HG02870 (cell line): ENCODE data around the gene RBM18.

ENCODE experiments used
- ATAC-seq: cut with Tn5 transposase; IDR thresholded peaks from one replicate; pipeline ENCODE4 v1.9.1; 2021; ENCODE audit warnings: mild to moderate bottlenecking, moderate library complexity; ENCODE audit not compliant: unreplicated experiment

The RBM18 gene

DNA sequence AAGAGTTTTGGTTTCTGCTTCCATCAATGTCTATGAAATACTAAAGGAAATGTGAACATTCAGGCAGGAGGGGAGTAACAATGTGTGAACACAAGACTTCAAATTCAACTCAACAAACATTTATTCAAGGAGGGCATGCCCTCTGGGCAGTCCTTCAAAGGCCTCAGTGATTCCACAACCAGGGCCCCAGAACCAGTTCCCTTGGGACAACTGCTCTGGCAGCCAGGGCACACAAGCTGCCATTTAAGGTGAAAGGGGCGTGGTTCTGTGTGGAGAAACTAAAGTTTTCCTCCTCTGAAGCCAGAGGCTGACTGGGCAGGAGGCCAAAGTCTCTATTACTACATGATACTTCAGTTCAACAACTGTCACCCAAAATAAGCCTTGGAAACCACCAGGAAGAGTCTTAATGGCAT, 3.2 kb downstream of the RBM18 start:
- ATAC-seq, result no peak

DNA sequence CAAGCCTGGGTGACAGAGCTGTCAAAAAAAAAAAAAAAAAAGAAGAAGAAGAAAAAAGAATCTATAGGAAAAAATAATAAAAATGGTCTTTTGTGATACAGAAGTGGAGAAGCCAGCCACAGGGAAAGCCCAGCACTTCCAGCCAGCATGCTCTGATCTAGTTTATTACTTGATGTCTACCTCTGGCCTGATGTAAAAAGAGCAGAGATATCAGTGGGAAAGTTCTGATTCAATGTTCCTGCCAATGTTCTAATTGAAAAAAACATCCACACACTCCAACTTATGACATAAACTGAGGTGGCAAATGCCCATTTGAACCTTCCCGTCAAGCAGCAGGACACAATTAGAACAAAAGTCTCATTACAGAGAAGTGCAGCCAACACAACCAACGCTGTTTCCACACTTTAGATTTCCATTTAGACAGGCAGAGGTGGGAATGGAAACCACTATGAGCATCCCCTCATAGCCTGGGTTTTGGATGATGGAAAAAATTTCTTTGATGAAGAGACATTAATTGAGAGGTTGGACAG, 5.7 kb downstream of the RBM18 start:
- ATAC-seq, result no peak

DNA sequence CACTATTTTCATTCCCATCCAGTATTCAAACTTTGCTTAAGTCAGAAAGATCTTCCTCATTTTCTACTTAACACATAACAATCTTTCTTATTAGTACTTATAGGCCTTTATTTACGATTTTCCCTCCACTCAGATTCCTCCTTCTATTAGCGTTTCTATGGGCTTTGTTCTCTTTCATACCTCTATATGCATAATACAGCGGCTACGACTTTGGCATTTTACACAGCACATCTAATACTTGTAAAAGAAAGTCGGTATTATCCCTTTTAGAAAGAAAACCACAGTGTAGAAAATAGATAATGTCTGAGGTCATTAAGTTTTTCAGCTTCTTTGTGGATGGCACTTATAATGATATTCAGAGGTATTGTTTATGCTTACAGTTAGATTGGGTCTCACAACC, 8.4 kb downstream of the RBM18 start:
- no peak for ATAC-seq

DNA sequence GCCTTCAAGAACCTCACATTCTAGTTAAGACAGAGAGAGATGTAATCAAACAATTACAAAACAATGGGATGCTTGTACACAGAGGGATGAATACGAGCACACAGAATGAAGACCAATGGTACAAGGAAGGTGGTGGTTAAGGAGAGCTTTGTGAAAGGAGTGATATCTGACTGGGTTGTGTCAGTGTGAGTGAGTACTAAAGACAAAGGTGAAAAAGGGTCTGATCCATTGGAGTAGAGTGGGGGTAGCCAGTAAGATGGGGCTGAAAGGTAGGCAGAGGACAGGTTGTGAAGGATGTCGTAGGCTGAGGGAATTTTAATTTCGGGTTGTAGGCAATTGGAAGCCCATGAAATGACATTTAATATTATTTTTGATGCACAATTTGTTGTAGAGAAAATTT, 9.9 kb downstream of the RBM18 start:
- no peak for ATAC-seq

DNA sequence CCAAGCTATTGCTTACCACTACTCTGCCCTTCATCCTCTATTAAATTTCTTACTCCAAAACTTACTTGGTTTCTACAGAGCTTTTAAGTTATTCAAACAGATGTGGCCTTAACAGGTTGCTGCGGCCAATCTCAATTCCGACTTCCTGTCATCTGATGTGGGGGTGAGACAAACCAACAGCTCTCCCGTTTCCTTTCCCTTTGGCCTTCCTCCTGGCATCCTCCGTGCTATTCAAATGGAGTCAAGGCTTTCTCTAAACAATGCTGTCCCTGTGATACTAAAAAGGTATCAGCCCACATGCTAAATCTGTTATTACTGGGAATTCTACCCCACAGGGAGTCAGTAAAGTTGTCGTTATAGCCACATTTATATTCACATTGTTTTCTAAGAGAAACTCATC, 11.8 kb downstream of the RBM18 start:
- no peak for ATAC-seq

DNA sequence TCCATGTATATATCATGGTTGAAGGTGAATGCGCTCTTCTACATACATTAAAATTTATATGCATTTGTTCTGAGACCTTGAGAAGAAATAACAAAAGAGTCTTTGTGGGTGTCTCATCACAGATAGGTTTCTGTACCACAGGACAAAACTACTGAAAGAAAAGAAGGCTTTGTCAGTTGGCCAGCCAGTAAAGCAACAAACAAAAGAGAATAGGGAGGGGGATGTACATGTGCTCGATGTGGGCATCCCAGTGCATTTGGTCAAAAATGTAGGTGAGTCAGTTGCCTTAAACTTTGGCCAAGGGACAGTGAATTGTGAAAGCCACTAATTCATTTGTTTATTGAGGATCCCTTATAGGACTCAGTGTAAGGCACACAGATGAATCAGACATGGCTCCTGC, 13.3 kb downstream of the RBM18 start:
- no peak for ATAC-seq

DNA sequence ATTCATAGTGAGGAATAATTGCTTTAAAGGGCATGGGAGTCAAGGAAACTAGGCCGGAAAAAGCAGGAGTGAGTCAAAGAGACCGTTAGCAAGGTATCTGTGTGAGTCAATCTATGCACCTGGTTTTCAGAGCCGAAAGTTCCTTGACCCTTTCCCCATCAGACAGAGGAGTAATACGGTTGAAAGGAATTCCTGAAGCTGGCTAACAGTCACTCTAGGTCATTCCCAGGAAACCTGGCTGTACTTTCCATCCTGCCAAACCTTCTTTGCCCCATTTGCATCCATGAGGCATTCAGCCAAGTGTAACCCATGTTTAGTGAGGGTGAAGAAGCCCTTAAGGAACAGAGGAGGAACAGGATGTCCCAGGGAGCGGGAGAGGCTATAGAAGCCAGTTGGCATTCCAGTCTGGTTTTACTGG, 16.2 kb downstream of the RBM18 start:
- ATAC-seq, result no peak

DNA sequence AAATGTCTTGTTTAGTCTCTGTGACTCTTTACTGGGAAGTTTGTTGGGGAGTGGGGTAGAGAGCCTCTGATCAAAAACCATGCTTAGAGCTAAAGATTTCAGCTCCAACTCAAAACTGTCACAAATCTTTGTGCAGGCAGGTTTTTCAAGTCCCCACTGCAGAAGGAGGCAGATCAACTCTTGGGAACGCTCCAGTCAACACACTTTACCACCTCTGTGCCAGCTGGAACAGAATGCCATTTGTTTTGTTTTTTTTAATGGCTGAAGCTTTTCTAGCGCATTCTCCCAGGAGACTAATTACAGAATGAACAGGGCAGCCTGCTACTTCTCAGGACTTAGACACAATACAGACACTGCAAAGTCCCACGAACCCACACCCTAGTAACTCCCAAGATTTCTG, 18.0 kb downstream of the RBM18 start:
- ATAC-seq, result no peak

DNA sequence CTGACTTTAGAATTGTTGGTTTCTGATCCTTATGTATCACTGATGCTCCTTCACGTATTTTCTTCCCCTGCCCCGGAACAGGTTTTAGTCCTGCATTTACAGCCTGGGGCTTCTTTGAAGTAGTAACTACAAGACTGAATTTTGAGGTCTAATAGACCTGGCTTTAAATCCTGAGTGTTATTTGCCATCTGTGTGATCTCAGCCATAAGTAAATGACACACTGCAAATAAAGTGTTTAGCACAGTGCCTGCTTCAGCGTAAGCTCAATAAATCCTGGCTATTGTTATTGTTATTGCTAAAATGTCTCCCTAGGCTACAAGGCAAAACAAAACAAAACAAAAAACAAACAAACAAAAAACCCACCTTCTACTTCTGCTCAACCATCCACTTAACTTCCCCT, 20.3 kb downstream of the RBM18 start:
- no peak for ATAC-seq

DNA sequence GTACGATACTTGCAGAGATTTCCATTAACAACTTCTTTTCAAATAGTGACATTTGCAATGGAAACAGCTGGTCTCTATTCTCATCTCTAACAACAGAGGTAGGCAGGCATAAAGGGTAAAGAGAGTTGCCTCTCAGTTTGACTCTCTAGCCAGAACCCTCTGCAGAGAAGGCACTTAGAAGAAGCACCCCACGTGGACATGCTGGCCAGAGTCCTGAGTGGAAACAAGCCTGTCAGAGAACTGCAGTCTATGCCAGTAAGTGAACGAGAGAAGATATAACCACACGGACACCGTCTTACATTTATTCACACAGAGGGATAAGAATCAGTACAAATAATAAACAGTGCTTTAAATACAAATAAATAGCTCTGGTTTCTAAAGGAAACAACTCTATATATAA, 24.9 kb downstream of the RBM18 start:
- ATAC-seq, result no peak

DNA sequence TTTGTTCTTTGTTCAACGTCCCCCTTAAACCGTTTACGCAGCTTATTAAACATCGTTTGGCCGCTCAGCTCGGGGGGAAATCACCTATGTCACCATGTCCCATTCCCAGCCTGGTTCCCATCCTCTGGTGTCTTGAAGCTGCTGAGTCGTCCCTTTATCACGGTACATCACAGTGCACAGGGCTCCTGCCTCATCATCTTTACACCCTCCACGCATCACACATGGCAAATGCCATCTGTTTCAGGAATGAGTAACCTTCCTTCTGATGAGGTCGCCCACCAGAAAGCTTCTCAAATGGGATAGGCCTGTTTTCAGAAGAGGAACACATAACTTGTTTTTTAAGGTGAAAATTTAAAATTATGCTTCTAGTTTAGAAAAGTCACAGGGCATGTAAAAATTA, 28.0 kb downstream of the RBM18 start:
- no peak for ATAC-seq

DNA sequence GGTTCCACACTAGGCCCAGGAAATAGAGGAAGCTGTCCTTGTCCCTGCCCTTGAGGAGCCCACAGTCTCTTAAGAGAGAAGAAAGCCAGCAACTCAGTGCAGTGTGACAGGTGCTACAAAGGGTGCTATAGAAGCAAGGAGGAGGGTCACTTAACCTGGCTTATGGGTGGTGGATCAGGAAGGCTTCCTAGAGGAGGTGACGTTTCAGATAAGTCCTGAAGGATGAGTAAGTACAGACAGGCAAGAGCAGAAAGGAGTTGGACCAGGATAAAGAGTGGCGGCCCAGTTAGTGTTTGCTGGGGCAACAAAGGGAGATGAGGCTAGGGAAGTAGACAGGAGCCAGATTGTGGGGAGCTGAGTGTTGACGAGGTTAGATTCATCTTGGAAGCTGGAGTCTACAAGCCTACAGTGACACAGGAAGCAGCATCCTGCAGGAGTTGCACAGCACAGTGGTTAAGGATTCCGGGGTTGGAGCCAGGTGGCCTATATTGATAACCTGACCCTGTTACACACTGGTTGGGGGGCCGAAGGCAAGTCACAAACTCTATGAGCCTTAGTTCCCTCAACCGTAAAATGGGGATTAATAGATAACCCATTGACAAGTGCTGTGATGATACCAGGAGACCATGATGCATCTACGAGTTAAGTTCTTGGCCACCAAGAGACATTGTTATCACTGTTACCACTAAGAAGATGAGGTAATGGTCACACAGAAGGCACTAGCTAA, 30.5 kb downstream of the RBM18 start:
- no peak for ATAC-seq

DNA sequence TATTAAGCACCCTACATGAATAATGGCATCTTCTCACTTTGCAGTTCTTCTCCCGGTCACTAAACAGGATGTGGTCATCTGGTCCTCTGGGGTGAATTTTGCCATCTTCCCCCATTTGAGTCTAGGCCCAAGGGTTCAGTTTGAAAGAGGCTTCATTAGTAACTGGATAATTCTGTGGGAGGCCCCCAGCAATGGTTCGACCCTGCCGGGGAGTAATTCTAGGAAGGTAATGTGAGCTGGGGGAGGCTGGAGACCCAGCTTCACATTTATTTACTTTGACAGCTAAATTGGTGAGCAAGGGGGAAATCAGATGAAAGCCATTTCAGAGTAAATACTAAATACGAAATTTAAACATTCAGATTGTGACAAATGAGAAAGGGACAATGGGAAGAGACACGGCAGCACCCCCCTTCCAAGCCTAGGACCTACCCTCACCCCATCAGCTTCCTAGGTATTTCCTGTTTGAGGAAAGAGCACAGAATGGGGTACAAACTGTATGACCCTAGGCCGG, 31.8 kb downstream of the RBM18 start:
- no peak for ATAC-seq

DNA sequence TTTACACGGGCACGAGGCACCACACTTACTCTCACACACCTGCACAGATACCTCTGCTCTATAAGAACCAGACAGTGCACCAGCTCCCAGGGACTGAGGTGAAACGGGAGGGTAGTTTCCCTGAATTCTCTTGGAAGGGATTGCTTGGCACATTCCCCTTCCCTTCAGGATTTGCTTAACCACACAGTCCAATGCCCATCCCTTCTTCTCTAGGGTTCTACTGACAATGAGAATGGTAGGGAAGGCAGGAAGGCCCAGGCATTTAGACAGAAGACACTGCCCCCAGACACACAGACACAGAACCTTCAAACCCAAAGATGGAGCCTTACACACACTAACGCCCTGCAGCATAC, 35.2 kb downstream of the RBM18 start:
- ATAC-seq, result no peak

DNA sequence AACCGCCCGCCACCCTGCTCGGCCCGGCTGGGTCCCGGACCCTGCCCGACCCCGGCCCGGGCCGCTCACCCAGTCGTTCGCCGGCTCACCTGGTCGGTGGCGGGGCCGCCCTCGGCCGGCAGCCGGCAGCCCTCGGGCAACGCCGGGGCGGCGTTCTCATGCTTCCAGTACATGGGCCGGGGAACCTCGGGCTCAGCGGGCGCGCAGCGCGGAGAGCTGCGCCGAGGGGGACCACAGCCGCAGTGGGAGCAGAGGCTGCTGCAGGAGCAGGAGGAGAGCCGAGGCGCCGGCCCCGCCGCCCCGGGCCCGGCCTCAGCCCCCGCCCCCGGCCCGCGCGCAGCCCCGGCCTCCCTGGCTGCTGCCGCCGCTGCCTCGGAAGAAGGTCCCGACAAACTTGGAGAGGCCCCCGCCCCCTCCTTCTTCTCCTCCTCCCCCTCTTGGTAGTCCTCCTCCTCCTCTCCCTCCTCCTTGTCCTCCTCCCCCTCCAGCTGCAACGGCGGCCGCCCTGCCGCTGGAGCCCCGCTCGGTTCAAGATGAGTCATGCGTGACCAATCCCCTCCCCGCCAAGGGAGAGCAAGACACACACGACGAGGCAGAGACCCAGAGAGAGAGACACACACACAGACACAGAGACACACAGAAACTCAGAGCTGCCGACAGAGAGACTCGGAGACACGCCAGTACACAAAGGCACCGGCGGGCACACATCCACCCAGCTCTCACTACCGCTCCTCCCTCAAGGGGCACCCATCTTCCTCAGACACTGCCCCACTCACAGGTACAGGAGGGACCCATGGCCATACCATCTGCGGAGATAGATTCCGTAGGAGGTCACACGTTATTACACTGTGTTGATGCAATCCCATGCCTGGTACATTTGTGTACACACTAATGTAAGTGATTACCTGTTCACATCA, 35.8 kb downstream of the RBM18 start, which contains the start of gene LHX6:
LHX6 (minus strand) TSS at position 390 of the 917 bp plus-strand sequence; CDS start at position 173, 217 bp downstream.
- no peak for ATAC-seq

DNA sequence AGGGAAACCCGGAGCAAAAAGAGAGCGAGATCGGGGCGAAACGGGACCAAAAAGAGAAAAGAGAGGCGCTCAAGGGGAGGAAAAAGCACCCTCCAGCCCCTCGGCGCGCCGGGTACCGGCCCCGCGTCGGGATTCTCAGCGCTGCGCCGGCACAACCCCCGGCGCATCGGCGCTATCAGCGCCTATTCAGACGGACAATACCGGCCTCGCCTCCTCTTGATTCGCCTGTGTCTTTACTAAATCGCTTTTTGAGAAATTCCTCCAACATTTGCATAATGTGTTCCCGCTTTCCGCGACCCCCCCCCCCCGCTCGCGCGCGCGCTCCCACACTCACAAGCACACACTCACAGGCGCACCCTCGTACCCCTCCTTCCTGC, 36.5 kb downstream of the RBM18 start:
- ATAC-seq, result no peak

DNA sequence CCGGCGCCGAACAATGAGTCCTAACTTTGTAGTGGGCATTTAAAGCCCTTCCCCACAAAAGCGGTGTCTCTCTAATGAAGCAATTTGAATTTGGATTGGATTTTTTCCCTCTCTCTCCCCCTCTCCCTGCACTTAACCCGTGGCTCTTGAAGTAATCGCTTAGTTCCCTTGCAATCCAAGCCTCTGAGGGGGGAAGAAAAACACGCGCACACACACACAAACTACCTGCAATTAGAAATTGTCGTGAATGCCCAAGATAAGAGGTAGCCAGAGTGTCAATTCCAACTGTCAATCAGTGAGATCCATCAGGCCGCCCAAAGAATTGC, 37.1 kb downstream of the RBM18 start:
- ATAC-seq, result no peak

DNA sequence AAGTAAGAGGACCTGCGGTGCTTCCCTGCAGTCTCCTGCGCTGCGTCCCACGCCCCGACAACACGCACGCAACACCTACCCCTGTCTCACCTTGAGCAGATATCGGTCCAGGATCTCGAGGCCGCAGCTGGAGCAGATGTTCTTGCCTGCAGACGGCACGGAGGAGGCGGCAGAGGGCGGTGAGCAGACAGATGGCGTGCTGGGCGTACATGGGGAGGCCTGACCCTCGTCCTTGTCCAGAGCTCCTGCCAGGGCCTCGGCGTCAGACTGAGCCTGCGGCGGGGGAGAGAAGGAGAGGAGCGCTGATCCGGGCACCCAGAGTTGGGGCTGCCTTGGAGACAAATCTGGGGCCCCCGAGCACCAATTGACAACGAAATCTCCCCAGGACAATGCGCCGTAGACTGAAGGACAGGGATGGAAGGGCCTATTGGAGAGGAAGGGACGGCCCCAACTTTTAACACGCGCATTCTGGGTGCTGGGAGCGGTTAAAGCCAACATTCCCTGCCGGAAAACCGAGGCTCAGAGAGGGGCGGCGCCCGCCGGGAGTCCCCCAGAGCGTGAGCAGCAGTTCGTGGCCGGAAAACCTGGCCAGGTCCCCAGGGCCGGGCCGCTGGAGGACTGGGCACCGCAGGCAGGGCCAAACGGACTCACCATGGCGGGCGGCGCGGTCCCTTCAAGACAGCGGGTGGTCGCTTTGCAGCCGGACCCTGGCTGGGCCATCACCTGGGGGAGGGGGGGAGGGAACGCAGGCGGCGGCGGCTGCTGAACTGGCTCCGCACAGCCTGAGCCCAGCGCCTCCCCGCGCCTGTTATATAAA, 37.7 kb downstream of the RBM18 start:
- ATAC-seq, result no peak

DNA sequence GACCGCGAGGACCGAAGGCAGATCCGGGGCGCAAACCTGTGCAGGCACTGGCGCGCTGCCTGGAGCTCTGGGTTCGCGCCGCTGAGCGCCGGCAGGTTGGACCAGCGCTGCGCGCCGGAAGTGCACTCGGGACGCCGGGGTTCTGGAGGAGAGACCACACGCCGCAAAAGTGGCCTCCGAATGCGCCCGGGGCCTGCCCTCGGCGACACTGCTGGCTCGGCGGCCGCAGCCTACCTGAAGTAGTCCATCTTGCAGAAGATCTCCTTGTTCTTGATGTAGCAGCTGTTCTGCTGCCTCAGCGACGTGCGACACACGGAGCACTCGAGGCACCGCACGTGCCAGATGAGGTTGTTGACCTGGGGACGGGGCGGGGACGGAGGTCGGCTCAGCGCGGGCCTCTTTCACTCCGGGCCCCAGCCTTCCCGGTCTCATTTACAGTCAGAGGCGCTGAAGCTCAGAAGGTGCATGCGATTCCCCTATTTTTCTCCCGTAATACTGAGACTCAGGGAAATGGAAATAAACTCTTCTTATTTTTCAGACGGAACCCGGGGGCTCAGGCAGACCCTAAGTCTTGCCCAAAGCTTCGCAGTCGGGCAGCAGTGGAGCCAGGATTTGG, 38.4 kb downstream of the RBM18 start:
- no peak for ATAC-seq

DNA sequence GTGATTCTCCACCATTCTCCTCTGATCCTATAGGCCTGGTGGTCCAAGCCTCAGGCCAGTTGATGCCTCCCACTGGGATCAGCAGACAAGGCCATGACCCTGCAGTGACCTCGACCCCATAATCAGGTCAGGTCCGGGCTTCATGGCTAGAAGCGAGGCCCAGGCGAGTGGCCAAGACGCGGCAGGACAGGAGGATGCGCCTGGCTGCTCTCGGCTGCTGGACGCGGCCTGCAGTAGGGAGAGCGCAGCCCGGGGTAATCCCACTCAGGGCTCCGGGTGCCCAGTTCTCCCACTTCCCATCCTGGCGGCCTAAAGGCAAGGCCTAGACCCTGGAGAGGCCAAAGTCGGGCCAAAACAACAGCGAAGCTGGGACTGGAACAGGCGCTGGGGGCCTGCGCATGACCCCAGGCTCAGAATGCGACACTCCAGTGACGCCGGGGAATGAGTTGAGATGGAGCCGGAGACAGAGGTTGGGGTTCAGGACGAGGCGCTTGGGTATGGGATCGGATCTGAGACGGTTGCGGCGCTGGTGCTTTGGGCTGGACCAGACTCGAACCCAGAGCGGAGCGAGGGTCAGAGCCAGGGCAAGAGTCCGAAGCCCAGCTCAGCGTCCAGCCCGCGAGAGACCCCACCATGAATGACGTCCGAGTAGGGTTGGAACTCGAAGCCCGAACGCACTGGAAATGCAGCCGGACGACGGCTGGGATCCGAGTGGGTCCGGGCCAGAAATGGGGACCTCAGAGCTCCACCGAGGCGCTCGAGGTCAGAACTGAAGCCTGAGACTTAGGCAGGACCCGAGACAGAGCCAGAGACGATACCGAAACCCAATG, 39.1 kb downstream of the RBM18 start:
- ATAC-seq, result no peak
